Ovary (tissue), 9 donors: ENCODE results near the gene MPP1. TPM values are rescaled to one million over a fixed set of nuclear protein-coding genes. Genes with fewer than 3 reads are reported as not detected.

ENCODE experiments used
- DNase-seq, 5 donors: peaks; one replicate each; pipeline ENCODE4 v3.0.0-alpha.2; 2019 to 2020
- H3K27ac ChIP-seq, 2 donors: fragments of 200-600 bp; one replicate each; pipeline versions ENCODE4 v1.5.1 to v1.8.0; 2019 to 2022
- H3K27me3 ChIP-seq: fragments of 200-600 bp; one replicate; pipeline ENCODE4 v1.8.0; 2022
- H3K36me3 ChIP-seq: fragments of 200-600 bp; sonication (generic); one replicate; pipeline ENCODE4 v1.5.1; 2019
- H3K4me1 ChIP-seq: one replicate; pipeline ENCODE4 v1.8.1; 2013; ENCODE audit warnings: mild to moderate bottlenecking, moderate library complexity; ENCODE audit not compliant: insufficient read depth
- H3K4me3 ChIP-seq: fragments of 200-600 bp; sonication (generic); one replicate; pipeline ENCODE4 v1.5.1; 2017
- H3K9me3 ChIP-seq, 2 donors: fragments of 200-600 bp in 1 of 2; sonication (generic) in 1 of 2; one replicate each; pipeline versions ENCODE4 v1.5.1 to v1.8.1; 2013 to 2019; ENCODE audit warnings: mild to moderate bottlenecking in 1 of 2, moderate library complexity in 1 of 2
- CTCF ChIP-seq, 3 donors: fragments of 450-650 bp in 2 of 3; fragments of 200-600 bp in 1 of 3; IDR thresholded peaks; one replicate each; pipeline versions ENCODE4 v1.5.1 to v1.8.0; 2016 to 2022; ENCODE audit warnings: antibody characterized with exemption in 3 of 3, mild to moderate bottlenecking in 1 of 3
- EP300 ChIP-seq: sonication (generic); formaldehyde crosslinking; IDR thresholded peaks from one replicate; pipeline ENCODE4 v1.6.1; 2017; ENCODE audit warnings: antibody characterized with exemption
- POLR2A ChIP-seq: fragments of 450-650 bp; IDR thresholded peaks from one replicate; pipeline ENCODE4 v1.6.1; 2017; ENCODE audit warnings: antibody characterized with exemption, mild to moderate bottlenecking, moderate library complexity
- WGBS, 3 donors: extraction: QIAGEN DNeasy Blood & Tissue Kit in 1 of 3; methylation state at CpG; one replicate each; pipeline versions ENCODE4 v1.1.5 to v1.1.7; 2013 to 2017; 5-methylcytosine and 5-hydroxymethylcytosine counted together
- intact Hi-C, 4 donors: fragments of 100-400 bp; cut with DNase I; formaldehyde crosslinking; loops; one replicate each; pipeline versions ENCODE4 v1.11.0 to v1.15.1; 2022 to 2023
- polyA plus RNA-seq, 2 donors: library from polyadenylated mRNA; stranded (reverse); fragments of 200-250 nt in 1 of 2; fragments of 350-450 nt in 1 of 2; fragmentation: Illumina TruSeq in 1 of 2; extraction: RNeasy Lipid Tissue Mini Kit (QIAGEN cat#74804) in 1 of 2; gene quantifications; one replicate each; pipeline ENCODE4 v1.2.3, GENCODE V29; 2013 to 2014
- total RNA-seq, 7 donors: library from RNA; depleted of rRNA in 2 of 7; stranded (reverse); fragments of >200 nt in 2 of 7; fragmentation: NEBNext Ultra II Directional in 3 of 7; extraction: Animal tissue kit (Norgen Biotek cat#: 25700) in 3 of 7; gene quantifications; one replicate each; pipeline versions ENCODE4 v1.1.0 to v1.2.4, GENCODE V29; 2016 to 2023
- donor health status: DM: no; HTN: no; CAD: no; lungs with moderate emphysema.
- donor health status: DM: no; HTN: no; CAD: no.
- donor health status: Bipolar disorder and iron deficiency.
- donor health status: DM: yes; HTN: yes; CAD: no.
- donor health status: DM: no; HTN: no; CAD: no.
- donor health status: DM: yes; HTN: yes; CAD: no.

Gene MPP1
- total and polyA plus RNA-seq, 9 donors: 9.2 to 46.9 (median 16.2) TPM

- no peak for DNase-seq
- Histone ChIP-seq H3K4me1 (no peaks in the 10 kb centered on the region), H3K36me3 (no peaks in the 10 kb centered on the region), H3K27ac (no peak overlapping the region), H3K4me3 (no peak overlapping the region), H3K27me3 (no peaks in the 10 kb centered on the region), H3K9me3 (no peaks in the 10 kb centered on the region)
- TF ChIP-seq CTCF (IDR thresholded peaks at IDR 0.05) (no peak), POLR2A (no peak), EP300 (no peak)
- intact Hi-C loops: no loop called here
- 38 to 43% (median 42%) methylated on average over 5 of the region's 5 CpGs for WGBS, 3 donors
These were observed 10.1 kb upstream of the MPP1 start for GRCh38 chrX:154815274-154815818.

- 8 to 11% (median 10%) methylated on average over 1 of the region's 1 CpG for WGBS, 3 donors
- Histone ChIP-seq H3K36me3 (no peaks in the 10 kb centered on the region), H3K27me3 (no peaks in the 10 kb centered on the region), H3K4me3 (no peak overlapping the region), H3K9me3 (no peaks in the 10 kb centered on the region), H3K4me1 (no peaks in the 10 kb centered on the region), H3K27ac (no peak overlapping the region)
- intact Hi-C loops: no loop called here
- TF ChIP-seq EP300 (no peak), POLR2A (no peak), CTCF (IDR thresholded peaks at IDR 0.05) (no peak)
- DNase-seq: no peak
These were observed 8.5 kb upstream of the MPP1 start for GRCh38 chrX:154813801-154814200.

DNA sequence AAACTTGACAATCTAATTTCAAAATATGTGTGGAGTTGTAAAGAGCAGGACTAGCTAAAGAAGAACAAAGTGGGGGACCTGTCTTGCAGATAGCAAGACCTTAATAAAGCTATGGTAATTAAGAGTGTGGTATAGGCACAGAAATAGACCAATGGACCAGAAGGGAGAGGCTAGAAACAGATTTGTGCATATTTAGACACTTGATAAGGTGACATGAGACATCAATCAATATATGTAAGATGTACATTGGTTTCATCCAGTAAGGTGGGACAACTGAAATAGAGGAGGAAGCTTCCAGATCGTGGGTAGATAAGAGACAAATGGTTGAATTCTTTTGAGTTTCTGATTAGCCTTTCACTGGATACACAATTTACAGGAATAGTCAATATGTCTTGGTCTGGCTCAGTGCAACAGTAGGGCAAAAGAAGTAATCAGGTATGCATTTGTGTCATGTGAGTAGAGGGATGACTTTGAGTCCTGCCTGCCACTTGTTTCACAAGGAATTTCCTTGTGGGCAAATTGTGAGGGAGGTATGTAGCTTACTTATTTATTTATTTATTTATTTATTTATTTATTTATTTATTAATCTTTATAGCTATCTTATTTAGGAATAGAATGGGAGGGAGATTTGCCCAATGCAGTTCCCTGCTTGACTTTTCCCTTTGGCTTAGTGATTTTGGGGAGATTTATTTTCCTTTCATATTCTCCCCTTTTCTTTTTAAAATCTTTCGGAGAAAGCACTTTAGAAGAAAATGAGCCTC lies 7.2 kb upstream of the MPP1 start:
- TF ChIP-seq EP300 (no peak), CTCF (IDR thresholded peaks at IDR 0.05) (no peak), POLR2A (no peak)
- H3K27ac ChIP-seq: no peak overlapping the region
- H3K36me3 ChIP-seq: no peaks in the 10 kb centered on the region
- no peak for DNase-seq
- WGBS, 3 donors: 54 to 71% (median 68%) methylated on average over 2 of the region's 2 CpGs
- H3K9me3 ChIP-seq: no peaks in the 10 kb centered on the region
- intact Hi-C loops: no loop called here
- no peak overlapping the region for H3K4me3 ChIP-seq
- no peaks in the 10 kb centered on the region for H3K4me1 ChIP-seq
- no peaks in the 10 kb centered on the region for H3K27me3 ChIP-seq

DNA sequence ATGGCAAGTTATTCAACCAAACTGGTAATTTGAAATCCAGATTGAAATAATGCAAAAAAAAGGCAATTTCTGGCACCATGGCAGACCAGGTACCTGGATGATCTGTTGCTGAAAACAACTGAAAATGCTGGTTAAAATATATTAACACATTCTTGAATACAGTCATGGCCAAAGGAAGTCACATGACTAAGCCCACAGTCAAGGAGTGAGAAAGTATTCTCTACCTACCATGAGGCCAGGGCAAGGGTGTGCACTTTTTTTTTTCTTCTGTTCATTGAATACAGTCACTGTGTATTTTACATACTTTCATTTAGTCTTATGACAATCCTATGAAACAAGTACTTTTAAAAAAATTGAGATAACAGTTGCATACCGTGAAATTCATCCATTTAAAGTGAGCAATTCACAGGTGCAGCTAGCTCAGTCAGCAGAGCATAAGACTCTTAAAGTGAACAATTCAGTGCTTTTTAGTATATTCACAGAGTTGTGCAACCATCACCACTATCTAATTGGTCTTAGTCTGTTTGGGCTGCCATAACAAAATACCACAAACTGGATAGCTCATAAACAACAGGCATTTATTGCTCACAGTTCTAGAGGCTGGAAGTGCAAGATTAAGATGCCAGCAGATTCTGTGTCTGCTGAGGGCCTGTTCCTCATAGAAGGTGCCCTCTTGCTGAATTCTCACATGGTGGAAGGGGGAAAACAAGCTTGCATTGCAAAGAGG lies 4.8 kb upstream of the MPP1 start:
- H3K27ac ChIP-seq: no peak overlapping the region
- WGBS, 3 donors: 57 to 78% (median 62%) methylated on average over 1 of the region's 1 CpG
- H3K4me1 ChIP-seq: no peaks in the 10 kb centered on the region
- no peaks in the 10 kb centered on the region for H3K36me3 ChIP-seq
- H3K27me3 ChIP-seq: no peaks in the 10 kb centered on the region
- DNase-seq: no peak
- H3K4me3 ChIP-seq: no peak overlapping the region
- TF ChIP-seq POLR2A (no peak), CTCF (IDR thresholded peaks at IDR 0.05) (no peak), EP300 (no peak)
- intact Hi-C loops: no loop called here
- no peaks in the 10 kb centered on the region for H3K9me3 ChIP-seq
